Mesendoderm (in vitro differentiated cells): ENCODE results near the gene NME3.
A peak's percentile ranks its signal among the peaks of the same experiment; 100 is the strongest.

Source experiments
- DNase-seq: peaks from one replicate; pipeline ENCODE4 v3.0.0; 2013
- H2AK5ac ChIP-seq: 2 replicates; pipeline ENCODE4 v1.6.1; 2013; ENCODE audit warnings: low read length, inconsistent platforms
- H2BK120ac ChIP-seq: 2 replicates; pipeline ENCODE4 v1.6.1; 2013; ENCODE audit warnings: low read depth, mild to moderate bottlenecking, low read length, moderate library complexity, mixed read lengths
- H2BK15ac ChIP-seq: replicated peaks from 2 replicates; pipeline ENCODE4 v1.6.1; 2013; ENCODE audit warnings: low read depth, mild to moderate bottlenecking, moderate library complexity
- H2BK5ac ChIP-seq: 2 replicates; pipeline ENCODE4 v1.6.1; 2013; ENCODE audit warnings: low read length, inconsistent platforms
- H3K18ac ChIP-seq: 2 replicates; pipeline ENCODE4 v1.6.1; 2013; ENCODE audit warnings: mild to moderate bottlenecking, low read length, mixed read lengths
- H3K23ac ChIP-seq: one replicate; pipeline ENCODE4 v1.6.1; 2013; ENCODE audit warnings: low read length
- H3K27ac ChIP-seq: 2 replicates; pipeline ENCODE4 v1.5.1; 2013; ENCODE audit warnings: low read depth, mild to moderate bottlenecking, inconsistent platforms, low read length, moderate library complexity
- H3K27me3 ChIP-seq: 2 replicates; pipeline ENCODE4 v1.6.1; 2013; ENCODE audit warnings: low read length, control low read depth, mild to moderate bottlenecking, inconsistent platforms; ENCODE audit not compliant: insufficient read depth, poor library complexity
- H3K36me3 ChIP-seq: 2 replicates; pipeline ENCODE4 v1.6.1; 2013; ENCODE audit warnings: low read length, inconsistent platforms; ENCODE audit not compliant: control insufficient read depth, insufficient read depth
- H3K4ac ChIP-seq: one replicate; pipeline ENCODE4 v1.6.1; 2013; ENCODE audit warnings: low read depth, mild to moderate bottlenecking, low read length, moderate library complexity
- H3K4me1 ChIP-seq: 2 replicates; pipeline ENCODE4 v1.6.1; 2013; ENCODE audit warnings: low read depth, low read length, inconsistent platforms; ENCODE audit not compliant: control insufficient read depth
- H3K4me2 ChIP-seq: 2 replicates; pipeline ENCODE4 v1.6.1; 2013; ENCODE audit warnings: low read length
- H3K4me3 ChIP-seq: 2 replicates; pipeline ENCODE4 v1.5.1; 2013; ENCODE audit warnings: mild to moderate bottlenecking, low read length
- H3K56ac ChIP-seq: one replicate; pipeline ENCODE4 v1.6.1; 2013; ENCODE audit warnings: low read length
- H3K79me1 ChIP-seq: 2 replicates; pipeline ENCODE4 v1.6.1; 2013; ENCODE audit warnings: low read length, inconsistent platforms
- H3K79me2 ChIP-seq: 2 replicates; pipeline ENCODE4 v1.6.1; 2013; ENCODE audit warnings: mild to moderate bottlenecking, low read length; ENCODE audit not compliant: control insufficient read depth, insufficient read depth
- H3K9ac ChIP-seq: 2 replicates; pipeline ENCODE4 v1.6.1; 2013; ENCODE audit warnings: low read length, inconsistent platforms
- H4K5ac ChIP-seq: one replicate; pipeline ENCODE4 v1.6.1; 2013; ENCODE audit warnings: low read length
- H4K8ac ChIP-seq: one replicate; pipeline ENCODE4 v1.6.1; 2013; ENCODE audit warnings: low read depth, mild to moderate bottlenecking, control low read depth, low read length, moderate library complexity
- WGBS: extraction: QIAGEN DNeasy Blood & Tissue Kit; methylation state at CpG from one replicate; pipeline ENCODE4 v1.1.7; 2013; ENCODE audit warnings: low lambda C conversion rate, missing lambda C conversion rate; ENCODE audit not compliant: insufficient coverage; ENCODE audit errors: extremely low coverage; 5-methylcytosine and 5-hydroxymethylcytosine counted together

NME3 gene

DNA sequence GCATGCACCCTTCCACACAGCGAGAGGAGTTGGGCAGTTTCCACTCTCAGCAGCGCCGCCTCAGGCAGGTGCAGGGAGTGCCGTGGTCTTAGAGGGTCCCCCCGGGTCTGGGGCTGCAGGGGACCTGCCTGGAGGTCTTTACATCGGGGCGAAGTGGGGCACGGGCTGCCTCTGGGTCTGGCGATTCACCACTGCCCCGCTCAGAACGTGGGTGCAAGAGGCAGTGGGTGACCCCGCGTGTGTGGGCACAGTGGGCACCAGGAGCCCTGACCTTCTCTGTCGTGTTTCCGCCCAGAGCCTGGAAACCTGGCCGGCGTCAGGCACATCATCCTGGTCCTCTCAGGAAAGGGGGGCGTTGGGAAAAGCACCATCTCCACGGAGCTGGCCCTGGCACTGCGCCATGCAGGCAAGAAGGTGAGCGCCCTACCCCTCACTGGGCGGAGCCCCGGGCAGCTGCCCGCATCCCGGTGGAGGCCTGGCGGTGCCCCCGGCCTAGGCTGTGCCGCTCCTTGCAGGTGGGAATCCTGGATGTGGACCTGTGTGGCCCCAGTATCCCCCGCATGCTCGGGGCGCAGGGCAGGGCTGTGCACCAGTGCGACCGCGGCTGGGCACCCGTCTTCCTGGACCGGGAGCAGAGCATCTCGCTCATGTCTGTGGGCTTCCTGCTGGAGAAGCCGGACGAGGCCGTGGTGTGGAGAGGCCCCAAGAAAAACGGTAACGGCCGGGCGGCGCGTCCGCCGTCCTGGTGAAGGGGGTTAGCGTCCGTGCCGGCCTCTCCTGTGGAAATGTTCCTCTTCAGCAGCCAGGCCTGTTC lies 15.1 kb upstream of the NME3 start:
- Histone ChIP-seq H2BK15ac (no peak overlapping the region), H3K4me3 (no peak overlapping the region), H3K18ac (no peak overlapping the region), H4K8ac (no peak overlapping the region), H3K9ac (no peak overlapping the region), H3K36me3 (peaks cover 2% of the 10 kb centered on the region), H3K56ac (no peak overlapping the region), H2BK5ac (no peak overlapping the region), H3K4ac (no peak overlapping the region), H3K4me2 (no peak overlapping the region), H3K79me1 (peaks cover 13% of the 10 kb centered on the region), H2BK120ac (no peak overlapping the region), H3K27ac (no peak overlapping the region), H3K4me1 (no peaks in the 10 kb centered on the region), H3K23ac (no peak overlapping the region), H3K27me3 (no peaks in the 10 kb centered on the region), H4K5ac (no peak overlapping the region), H2AK5ac (no peak overlapping the region), H3K79me2 (peaks cover 22% of the 10 kb centered on the region)
- no CpG with 5 or more reads among the region's 51 CpGs for WGBS
- DNase-seq: no peak

- no peak overlapping the region for H3K23ac ChIP-seq
- no peak overlapping the region for H3K27ac ChIP-seq
- H2AK5ac ChIP-seq: no peak overlapping the region
- no peak for DNase-seq
- H3K79me1 ChIP-seq: peaks cover 13% of the 10 kb centered on the region
- no peak overlapping the region for H3K4me2 ChIP-seq
- H3K4ac ChIP-seq: no peak overlapping the region
- no peak overlapping the region for H3K56ac ChIP-seq
- H2BK5ac ChIP-seq: no peak overlapping the region
- WGBS: no CpG with 5 or more reads among the region's 14 CpGs
- H3K36me3 ChIP-seq: peaks cover 2% of the 10 kb centered on the region
- peaks cover 22% of the 10 kb centered on the region for H3K79me2 ChIP-seq
- H4K5ac ChIP-seq: no peak overlapping the region
- no peak overlapping the region for H2BK120ac ChIP-seq
- H3K18ac ChIP-seq: no peak overlapping the region
- H3K27me3 ChIP-seq: no peaks in the 10 kb centered on the region
- no peak overlapping the region for H3K9ac ChIP-seq
- no peak overlapping the region for H4K8ac ChIP-seq
- no peaks in the 10 kb centered on the region for H3K4me1 ChIP-seq
- H2BK15ac ChIP-seq: no peak overlapping the region
- H3K4me3 ChIP-seq: no peak overlapping the region
Measured at GRCh38 chr16:1785846-1786170, 14.5 kb upstream of the NME3 start.

DNA sequence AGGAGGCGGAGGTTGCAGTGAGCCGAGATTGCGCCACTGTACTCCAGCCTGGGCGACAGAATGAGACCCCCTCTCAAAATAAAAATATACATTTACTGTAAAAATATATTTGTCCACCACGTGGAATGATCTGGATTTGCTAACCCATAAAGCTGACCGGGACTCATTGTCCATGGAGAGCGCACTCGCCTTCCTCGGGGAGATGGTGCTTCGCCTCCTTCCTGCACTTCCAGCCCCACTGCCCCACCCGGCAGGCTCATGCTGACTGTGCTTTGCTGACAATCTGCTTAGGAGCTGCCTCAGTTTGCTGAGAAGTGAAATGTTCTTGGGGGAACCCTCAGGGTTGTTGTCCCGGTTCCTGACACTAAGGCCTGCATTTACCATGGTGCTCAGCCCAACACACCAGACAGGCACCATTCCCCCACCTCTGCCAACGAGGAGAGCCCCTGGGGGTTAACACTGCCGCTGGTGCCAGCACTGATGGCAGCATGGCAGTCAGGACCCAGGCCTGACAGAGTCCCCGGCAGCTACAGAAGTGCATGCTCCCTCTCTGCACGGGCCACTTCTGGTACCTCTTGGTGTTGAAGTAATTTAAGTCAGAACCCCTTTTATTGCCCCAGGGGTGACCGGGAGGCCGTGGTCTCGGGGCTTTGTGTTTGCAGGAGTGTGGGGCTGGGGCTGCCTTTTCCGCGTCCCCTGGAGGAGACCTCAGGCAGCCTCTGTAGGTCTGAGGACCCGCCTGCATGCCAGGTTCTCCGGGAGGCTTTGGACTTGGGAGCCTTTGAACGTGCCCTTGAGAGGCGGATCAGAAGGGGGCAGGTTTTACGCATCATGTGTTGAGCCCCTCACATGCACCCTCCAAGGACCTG lies 13.9 kb upstream of the NME3 start:
- no peaks in the 10 kb centered on the region for H3K4me1 ChIP-seq
- no peak overlapping the region for H3K9ac ChIP-seq
- H3K79me1 ChIP-seq: peaks cover 13% of the 10 kb centered on the region
- peaks cover 2% of the 10 kb centered on the region for H3K36me3 ChIP-seq
- H3K4ac ChIP-seq: no peak overlapping the region
- H3K27me3 ChIP-seq: no peaks in the 10 kb centered on the region
- no peak overlapping the region for H4K5ac ChIP-seq
- no peak overlapping the region for H3K56ac ChIP-seq
- no peak overlapping the region for H2BK15ac ChIP-seq
- WGBS: no CpG with 5 or more reads among the region's 26 CpGs
- no peak overlapping the region for H3K23ac ChIP-seq
- H3K4me2 ChIP-seq: no peak overlapping the region
- no peak overlapping the region for H4K8ac ChIP-seq
- H2BK120ac ChIP-seq: no peak overlapping the region
- no peak overlapping the region for H3K18ac ChIP-seq
- H3K4me3 ChIP-seq: no peak overlapping the region
- no peak for DNase-seq
- no peak overlapping the region for H2BK5ac ChIP-seq
- no peak overlapping the region for H2AK5ac ChIP-seq
- H3K79me2 ChIP-seq: peaks cover 22% of the 10 kb centered on the region
- H3K27ac ChIP-seq: no peak overlapping the region

GRCh38 chr16:1782408-1783264 lies 11.3 kb upstream of the NME3 start, which contains the start of the genes NUBP2 and SPSB3:
TSS of gene NUBP2 (plus strand) at chr16:1782960. CDS start at chr16:1783021, 61 bp downstream.
TSS of gene SPSB3 (minus strand) at chr16:1782571. CDS start at chr16:1781483, 1,088 bp downstream.
- Histone ChIP-seq H2BK120ac (no peak within 1 kb of the TSS), H3K4me3 (peak within 1 kb of the TSS; percentile 96)

GRCh38 chr16:1781758-1782407 lies 10.5 kb upstream of the NME3 start:
- Histone ChIP-seq H3K4ac (peak overlapping the region; percentile 19), H2BK120ac (no peak overlapping the region), H3K4me2 (peak overlapping the region; percentile 88), H2AK5ac (no peak overlapping the region), H2BK15ac (no peak overlapping the region), H3K4me3 (peak overlapping the region; percentile 73), H4K8ac (no peak overlapping the region), H3K36me3 (no peaks in the 10 kb centered on the region), H3K18ac (no peak overlapping the region), H3K23ac (no peak overlapping the region), H3K9ac (peak overlapping the region; percentile 81), H3K27ac (no peak overlapping the region), H3K4me1 (no peaks in the 10 kb centered on the region), H3K79me2 (peaks cover 20% of the 10 kb centered on the region), H3K79me1 (peaks cover 10% of the 10 kb centered on the region), H3K56ac (peak overlapping the region; percentile 88), H4K5ac (no peak overlapping the region), H3K27me3 (no peaks in the 10 kb centered on the region), H2BK5ac (no peak overlapping the region)
- WGBS: no CpG with 5 or more reads among the region's 70 CpGs
- peak; percentile 55 for DNase-seq

More at GRCh38 chr16:1782408-1783264, 11.3 kb upstream of the NME3 start, which contains the start of the genes NUBP2 and SPSB3:
- Histone ChIP-seq H4K5ac (no peak within 1 kb of the TSS), H3K4me1 (no peaks in the 10 kb centered on the region), H3K36me3 (peaks cover 2% of the 10 kb centered on the region), H3K4ac (peak within 1 kb of the TSS; percentile 19), H3K9ac (peak within 1 kb of the TSS; percentile 85), H2BK15ac (no peak within 1 kb of the TSS), H3K27ac (no peak within 1 kb of the TSS), H3K4me2 (peak within 1 kb of the TSS; percentile 88), H3K79me2 (peaks cover 22% of the 10 kb centered on the region), H3K23ac (no peak within 1 kb of the TSS), H3K27me3 (no peaks in the 10 kb centered on the region), H3K79me1 (peaks cover 11% of the 10 kb centered on the region), H3K18ac (no peak within 1 kb of the TSS), H4K8ac (no peak within 1 kb of the TSS), H2BK5ac (no peak within 1 kb of the TSS), H2AK5ac (no peak within 1 kb of the TSS), H3K56ac (peak within 1 kb of the TSS; percentile 90)
- DNase-seq: peak; percentile 100
- WGBS: no CpG with 5 or more reads among the region's 102 CpGs
